SIG-M5 treated with dmso at 0.1 percent for 504 hours (cell line): ENCODE data around the gene TAMM41.
"Not testable (repeated sequence)": the region's sequence is repeated elsewhere in the genome, so short reads cannot be mapped to it uniquely, and the experiment has no call there.

ENCODE experiments used
- DNase-seq: peaks from one replicate; lab custom pipeline; 2025; ENCODE audit not compliant: unreplicated experiment; lab: John Stamatoyannopoulos, UW

TAMM41 gene

DNA sequence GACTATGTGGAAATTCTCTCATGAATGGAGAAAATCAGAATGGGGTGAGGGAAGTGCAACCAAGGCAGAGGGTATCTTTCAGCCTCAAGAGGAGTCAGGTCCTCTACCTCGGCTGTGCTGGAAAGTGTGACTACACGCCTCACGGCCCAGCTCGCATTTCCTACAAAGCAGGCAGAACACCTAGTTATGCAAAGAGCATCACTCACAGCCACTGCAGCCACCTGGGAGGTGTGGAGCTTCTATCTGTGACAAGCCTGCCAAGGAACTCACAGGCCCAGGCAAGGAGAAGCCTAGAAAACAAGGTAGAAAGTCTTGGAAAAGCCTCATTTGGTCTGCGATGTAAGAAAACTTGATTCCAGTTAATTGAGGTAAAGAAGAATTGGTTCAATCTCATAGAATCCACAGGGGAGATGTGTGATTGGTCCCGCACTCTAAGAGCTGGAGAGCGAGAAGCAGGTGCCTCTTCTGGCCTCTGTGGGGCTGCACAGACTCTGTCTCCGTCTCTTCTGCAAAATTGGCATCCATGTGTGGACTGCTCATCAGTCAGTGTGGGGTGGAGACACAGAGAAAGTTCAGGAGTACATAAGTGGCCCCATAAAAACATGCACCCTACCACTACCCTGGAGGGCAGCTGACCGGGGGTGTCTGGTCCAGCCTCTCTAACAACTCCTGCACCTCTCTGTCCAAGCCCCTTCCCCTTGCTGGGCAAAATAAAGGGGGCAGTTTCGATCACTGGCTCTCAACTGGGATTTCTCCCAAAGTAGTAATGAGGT is 76.8 kb downstream of the TAMM41 start:
- DNase-seq: no peak

GRCh38 chr3:11768604-11769003 is 78.1 kb downstream of the TAMM41 start:
- no peak for DNase-seq

DNA sequence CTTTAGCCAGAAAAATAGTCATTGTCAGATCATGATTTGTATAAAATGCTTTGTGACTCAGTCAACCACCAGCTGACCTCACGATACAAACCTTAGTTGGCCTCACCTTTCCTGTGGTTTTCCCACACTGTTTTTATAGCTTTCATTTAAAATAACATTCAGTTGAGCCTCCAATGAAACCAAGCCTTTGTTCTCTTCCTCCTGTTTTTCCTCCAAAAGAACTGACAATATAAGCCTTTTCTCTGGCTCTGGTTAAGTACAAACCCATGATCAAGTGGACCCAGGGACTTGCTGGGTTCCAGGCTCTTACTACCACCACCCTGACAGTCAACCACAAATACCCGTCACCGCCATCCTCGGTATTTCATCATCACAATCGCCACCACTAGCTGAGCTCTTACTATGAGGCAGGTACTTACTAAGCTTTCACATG is 81.7 kb downstream of the TAMM41 start:
- no peak for DNase-seq

DNA sequence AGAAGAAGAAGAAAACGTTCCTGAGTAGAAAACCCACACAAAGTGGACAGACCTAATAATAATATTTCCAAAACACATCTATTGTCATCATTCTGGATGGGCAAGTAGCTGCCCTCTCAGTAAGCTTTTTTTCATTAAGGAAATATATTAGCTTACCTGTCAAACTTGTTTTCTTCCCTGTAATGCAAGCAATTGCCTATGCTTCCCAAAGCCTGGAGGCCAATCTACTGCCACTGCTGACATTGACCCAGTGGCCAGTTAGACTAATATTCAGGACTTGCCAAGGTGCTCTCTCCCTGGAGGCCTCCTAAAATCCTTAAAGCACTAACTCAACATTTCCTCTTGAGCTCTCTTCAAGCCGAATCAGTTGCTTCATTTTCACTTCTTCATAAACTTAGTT is 86.7 kb downstream of the TAMM41 start:
- DNase-seq: peak; percentile 52

- no peak for DNase-seq
Measured at GRCh38 chr3:11757929-11758328, 88.8 kb downstream of the TAMM41 start.

DNA sequence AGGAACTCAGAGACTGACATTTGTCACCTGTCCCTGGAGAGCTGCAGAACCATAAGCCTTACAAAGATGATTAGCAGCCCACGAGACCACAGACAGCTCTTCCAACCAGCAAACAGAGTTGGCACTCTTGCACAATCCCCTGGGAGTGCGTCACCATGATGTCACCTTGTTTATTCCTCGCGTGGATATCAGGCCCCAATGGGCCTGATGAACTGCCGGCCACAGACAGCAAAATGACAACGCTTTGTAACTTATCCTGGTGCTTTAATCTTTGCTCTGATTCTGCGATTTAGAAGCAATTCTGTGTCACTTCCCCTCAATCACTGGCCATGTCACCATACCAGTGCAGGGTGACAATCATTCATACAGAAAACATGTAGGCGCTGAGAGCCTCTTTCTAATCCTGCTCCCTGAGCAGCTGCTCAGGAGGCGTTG is 89.2 kb downstream of the TAMM41 start:
- peak; percentile 13 for DNase-seq

DNA sequence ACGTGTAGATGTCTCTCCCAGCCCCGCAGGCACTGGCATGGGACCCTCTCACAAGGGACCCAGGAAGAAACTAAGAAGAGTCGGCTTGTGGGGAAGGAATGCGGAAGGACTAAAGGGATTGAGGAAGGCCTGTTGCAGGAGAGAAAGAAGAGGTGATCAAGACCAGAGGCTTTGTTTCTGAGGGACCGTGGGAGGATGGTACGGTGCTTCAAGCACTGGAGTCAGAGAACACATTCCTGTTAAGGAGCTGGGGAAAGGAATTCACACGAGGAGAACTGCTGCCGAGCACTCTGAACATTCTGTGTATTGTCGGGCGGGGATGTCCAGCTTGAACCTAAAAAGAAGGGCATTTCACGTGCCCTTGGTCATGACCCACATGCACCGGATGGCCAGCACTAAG is 91.4 kb downstream of the TAMM41 start:
- DNase-seq: no peak

GRCh38 chr3:11752254-11752653 is 94.4 kb downstream of the TAMM41 start:
- not testable (repeated sequence) for DNase-seq

DNA sequence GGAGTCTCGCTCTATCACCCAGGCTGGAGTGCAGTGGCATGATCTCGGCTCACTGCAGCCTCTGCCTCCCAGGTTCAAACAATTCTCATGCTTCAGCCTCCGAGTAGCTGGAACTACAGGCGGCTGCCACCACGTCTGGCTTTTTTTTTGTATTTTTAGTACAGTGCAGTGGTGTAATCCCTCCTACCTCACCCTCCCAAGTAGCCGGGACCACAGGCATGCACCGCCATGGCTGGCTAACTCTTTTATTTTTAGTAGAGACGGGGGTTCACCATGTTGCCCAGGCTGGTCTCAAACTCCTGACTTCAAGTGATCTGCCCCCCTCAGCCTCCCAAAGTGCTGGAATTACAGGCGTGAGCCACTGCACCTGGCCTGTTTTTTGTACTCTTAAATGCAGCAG is 98.4 kb downstream of the TAMM41 start:
- not testable (repeated sequence) for DNase-seq
